Loucy (cell line): ENCODE data around the gene NCAM1.

Experiments used
- EZH2phosphoT487 ChIP-seq: fragments of 200-600 bp; IDR thresholded peaks from 2 replicates; pipeline ENCODE4 v1.6.1; 2018; ENCODE audit warnings: antibody characterized with exemption, mild to moderate bottlenecking, moderate library complexity, borderline replicate concordance
- TF ChIP-seq, protein P1 (sequence below): fragments of 200-600 bp; sonication (generic); conservative IDR thresholded peaks from 2 replicates; pipeline ENCODE4 v1.5.1; 2014; ENCODE audit warnings: mild to moderate bottlenecking, antibody characterized with exemption, low read length

DNA sequence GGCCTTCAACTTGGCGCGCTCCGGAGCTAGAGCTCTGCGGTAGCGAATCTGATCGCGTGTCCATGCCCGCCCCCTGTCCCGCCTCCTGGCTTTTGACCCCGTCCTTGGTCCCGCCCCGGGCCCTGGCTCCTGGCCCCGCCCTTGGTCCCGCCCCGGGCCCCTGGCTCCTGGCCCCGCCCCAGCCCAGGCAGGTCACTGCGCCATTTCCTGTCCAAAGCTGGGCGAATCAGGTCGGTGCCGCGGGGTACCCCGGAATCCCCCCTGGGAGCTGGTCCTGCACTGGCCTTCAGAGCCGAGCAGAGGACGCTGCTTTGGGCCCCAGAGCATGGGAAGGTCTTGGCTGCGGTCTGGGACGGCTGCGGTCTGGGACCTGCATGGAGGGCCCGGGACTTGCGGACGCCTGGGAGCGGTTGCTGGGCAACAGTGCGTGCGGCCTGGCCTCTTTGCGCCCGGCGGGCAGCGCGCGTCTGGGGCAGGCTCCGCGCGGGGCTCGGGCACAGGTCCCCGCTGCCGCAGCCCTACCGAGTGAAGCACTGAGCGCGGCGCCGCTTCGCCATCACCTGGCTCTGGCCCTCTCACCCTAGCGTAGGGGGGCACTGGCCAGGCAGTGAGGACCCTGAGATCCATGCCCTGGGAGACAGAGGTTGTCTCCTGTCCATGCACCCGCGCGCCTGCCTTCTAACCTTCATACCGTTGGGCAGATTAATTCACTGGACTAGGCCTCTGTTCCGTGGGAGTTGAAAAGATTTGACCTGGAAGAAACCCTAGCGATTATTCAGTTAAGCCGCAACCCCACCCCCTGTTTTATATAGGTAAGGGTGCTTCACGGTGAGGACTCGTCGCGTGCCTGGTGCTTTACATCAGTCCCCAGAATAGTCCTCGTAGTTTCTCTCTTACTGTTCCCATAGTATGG lies 353.4 kb downstream of the NCAM1 start, which contains the start of gene TTC12:
- TF ChIP-seq, protein P1, sequence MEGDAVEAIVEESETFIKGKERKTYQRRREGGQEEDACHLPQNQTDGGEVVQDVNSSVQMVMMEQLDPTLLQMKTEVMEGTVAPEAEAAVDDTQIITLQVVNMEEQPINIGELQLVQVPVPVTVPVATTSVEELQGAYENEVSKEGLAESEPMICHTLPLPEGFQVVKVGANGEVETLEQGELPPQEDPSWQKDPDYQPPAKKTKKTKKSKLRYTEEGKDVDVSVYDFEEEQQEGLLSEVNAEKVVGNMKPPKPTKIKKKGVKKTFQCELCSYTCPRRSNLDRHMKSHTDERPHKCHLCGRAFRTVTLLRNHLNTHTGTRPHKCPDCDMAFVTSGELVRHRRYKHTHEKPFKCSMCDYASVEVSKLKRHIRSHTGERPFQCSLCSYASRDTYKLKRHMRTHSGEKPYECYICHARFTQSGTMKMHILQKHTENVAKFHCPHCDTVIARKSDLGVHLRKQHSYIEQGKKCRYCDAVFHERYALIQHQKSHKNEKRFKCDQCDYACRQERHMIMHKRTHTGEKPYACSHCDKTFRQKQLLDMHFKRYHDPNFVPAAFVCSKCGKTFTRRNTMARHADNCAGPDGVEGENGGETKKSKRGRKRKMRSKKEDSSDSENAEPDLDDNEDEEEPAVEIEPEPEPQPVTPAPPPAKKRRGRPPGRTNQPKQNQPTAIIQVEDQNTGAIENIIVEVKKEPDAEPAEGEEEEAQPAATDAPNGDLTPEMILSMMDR, result no peak
- TF ChIP-seq EZH2phosphoT487, result no peak
